Fibroblast of upper back skin (primary cell): Measurements from ENCODE around the gene RPL18A.

Source experiments
- DNase-seq: peaks from one replicate; pipeline ENCODE4 v3.0.0-alpha.2; 2013

RPL18A gene

GRCh38 chr19:17910791-17911360 is 51.2 kb downstream of the RPL18A start:
- DNase-seq, result no peak
